ENCODE results near the gene NCKAP1. TPM values are rescaled to one million over a fixed set of nuclear protein-coding genes. Genes with fewer than 3 reads are reported as not detected.

NCKAP1 gene
- total RNA-seq, 1 experiment from 2014 or later, result 115 TPM

- no peak for ATAC-seq
- Histone ChIP-seq H3K4me3 (replicated peaks in 1 of 2; ENCODE audit: low read depth in 1 of 2, low read length in 2 of 2) (no peak overlapping the region), H3K27ac (ENCODE audit: low read depth, low read length) (no peak overlapping the region), H3K9me2 (ENCODE audit: insufficient read depth) (no peaks in the 10 kb centered on the region), H2AFZ (ENCODE audit: low read depth, low read length, poor library complexity, severe bottlenecking) (no peak overlapping the region), H3K36me3 (ENCODE audit: control insufficient read depth in 1 of 2, insufficient read depth in 2 of 2, low read length in 2 of 2) (no peaks in the 10 kb centered on the region), H3K4me1 (ENCODE audit: control insufficient read depth in 1 of 2, insufficient read depth in 2 of 2, low read length in 2 of 2) (peaks cover 7 to 15% of the 10 kb centered on the region in 2 experiments), H3K9ac (ENCODE audit: low read length) (no peak overlapping the region), H4K20me1 (ENCODE audit: insufficient read depth) (peaks cover 46% of the 10 kb centered on the region; the same call in 1 of the 2 replicates), H3K9me3 (ENCODE audit: control insufficient read depth in 1 of 2, insufficient read depth in 1 of 2, low read depth in 1 of 2, low read length in 2 of 2) (no peaks in the 10 kb centered on the region), H3K4me2 (ENCODE audit: low read length) (no peak overlapping the region), H3K79me2 (ENCODE audit: insufficient read depth, low read length) (peaks cover 100% of the 10 kb centered on the region), H3K27me3 (ENCODE audit: insufficient read depth, low read length) (no peaks in the 10 kb centered on the region)
- TF ChIP-seq CEBPB (IDR thresholded peaks at IDR 0.05; ENCODE audit: low read depth), result peak; percentile 73
- no peak for TF ChIP-seq ATF3 (IDR thresholded peaks at IDR 0.05)
- TF ChIP-seq MAX (IDR thresholded peaks at IDR 0.05), result no peak
- no peak for TF ChIP-seq JUND (IDR thresholded peaks at IDR 0.05)
- BruUV-seq (replicated peaks), result no TSS peak
- no peak for DNase-seq (ENCODE audit: low read depth, low spot score)
- intact Hi-C loops (cut with micrococcal nuclease), result no loop called here
- ChIA-PET RAD21 (ENCODE audit: low non-redundant PET in 1 of 2, low total read pairs in 2 of 2, uncharacterized antibody in 2 of 2, unreplicated experiment in 2 of 2) (no interaction called here), POLR2A (no interaction called here), CTCF (interaction anchor here (1.1 kb wide), 1 partner anchor 52 kb away, joined by 4 read pairs; no protein-coding TSS in a partner anchor)
These were observed 6.1 kb downstream of the NCKAP1 start for GRCh38 chr2:183031911-183032794.

GRCh38 chr2:183029219-183029618, 9.0 kb downstream of the NCKAP1 start:
- no peak overlapping the region for H3K27ac ChIP-seq (ENCODE audit: low read depth, low read length)
- no peak overlapping the region for H3K9ac ChIP-seq (ENCODE audit: low read length)
- TF ChIP-seq ELF1 (IDR thresholded peaks at IDR 0.05; ENCODE audit: borderline replicate concordance, low read depth) (no peak), POLR2A (IDR thresholded peaks at IDR 0.05; ENCODE audit: borderline replicate concordance, extremely low read depth, insufficient read depth, insufficient read length) (no peak), CTCF (IDR thresholded peaks at IDR 0.05 in 2 of 3, conservative IDR thresholded peaks at IDR 0.05 in 1 of 3; ENCODE audit: borderline replicate concordance in 1 of 3, insufficient read depth in 1 of 3, low read depth in 2 of 3, low read length in 2 of 3) (no peak), EGR1 (IDR thresholded peaks at IDR 0.05; ENCODE audit: low read depth) (no peak), FOSL1 (IDR thresholded peaks at IDR 0.05; ENCODE audit: low read depth) (no peak), ATF3 (IDR thresholded peaks at IDR 0.05) (no peak), ZBTB33 (IDR thresholded peaks at IDR 0.05; ENCODE audit: extremely low read depth, insufficient replicate concordance, low read length) (no peak), YY1 (IDR thresholded peaks at IDR 0.05; ENCODE audit: extremely low read depth, insufficient replicate concordance, low read depth, low read length) (no peak), EZH2phosphoT487 (IDR thresholded peaks at IDR 0.05; ENCODE audit: borderline replicate concordance) (no peak), SP1 (IDR thresholded peaks at IDR 0.05; ENCODE audit: low read depth) (no peak)
- no peak overlapping the region for H3K4me3 ChIP-seq (replicated peaks in 1 of 2; ENCODE audit: low read depth in 1 of 2, low read length in 2 of 2)
- peaks cover 100% of the 10 kb centered on the region for H3K79me2 ChIP-seq (ENCODE audit: insufficient read depth, low read length)
- intact Hi-C loops (cut with micrococcal nuclease), result no loop called here
- H3K4me1 ChIP-seq (ENCODE audit: control insufficient read depth in 1 of 2, insufficient read depth in 2 of 2, low read length in 2 of 2), result no peaks in the 10 kb centered on the region
- H3K36me3 ChIP-seq (ENCODE audit: control insufficient read depth in 1 of 2, insufficient read depth in 2 of 2, low read length in 2 of 2), result no peaks in the 10 kb centered on the region
- DNase-seq (ENCODE audit: low read depth, low spot score) (no peak), ATAC-seq (no peak)
- H4K20me1 ChIP-seq (ENCODE audit: insufficient read depth), result peaks cover 49% of the 10 kb centered on the region; the same call in 1 of the 2 replicates
- H3K27me3 ChIP-seq (ENCODE audit: insufficient read depth, low read length), result no peaks in the 10 kb centered on the region
- no peaks in the 10 kb centered on the region for H3K9me2 ChIP-seq (ENCODE audit: insufficient read depth)
- ChIA-PET RAD21 (ENCODE audit: low non-redundant PET in 1 of 2, low total read pairs in 2 of 2, uncharacterized antibody in 2 of 2, unreplicated experiment in 2 of 2) (no interaction called here), CTCF (no interaction called here), POLR2A (no interaction called here)
- no peak overlapping the region for H3K4me2 ChIP-seq (ENCODE audit: low read length)
- no peak overlapping the region for H2AFZ ChIP-seq (ENCODE audit: low read depth, low read length, poor library complexity, severe bottlenecking)
- no peaks in the 10 kb centered on the region for H3K9me3 ChIP-seq (ENCODE audit: control insufficient read depth in 1 of 2, insufficient read depth in 1 of 2, low read depth in 1 of 2, low read length in 2 of 2)
- no TSS peak for BruUV-seq (replicated peaks)
